H1 (cell line): Measurements from ENCODE around the gene KSR2.

Source experiments
- CHD2 ChIP-seq: IDR thresholded peaks from 2 replicates; pipeline ENCODE4 v1.6.1; 2012; ENCODE audit warnings: low read length, improper control_type of control experiment
- EP300 ChIP-seq, 2 experiments: IDR thresholded peaks; 1 replicate in 1 of 2; 2 replicates in 1 of 2; pipeline ENCODE4 v1.6.1; 2011 to 2012; ENCODE audit warnings: low read depth in 2 of 2, low read length in 2 of 2, mild to moderate bottlenecking in 2 of 2, borderline replicate concordance in 1 of 2, inconsistent platforms in 1 of 2, moderate library complexity in 1 of 2
- EZH2 ChIP-seq: fragments of 200-600 bp; sonication (generic); IDR thresholded peaks from 2 replicates; pipeline ENCODE4 v1.7.1; 2012; ENCODE audit warnings: low read depth, mild to moderate bottlenecking, moderate library complexity, low read length, inconsistent platforms; ENCODE audit not compliant: severe bottlenecking
- GABPA ChIP-seq: IDR thresholded peaks from 2 replicates; pipeline ENCODE4 v1.6.1; 2011; ENCODE audit warnings: mild to moderate bottlenecking, low read length, moderate library complexity, borderline replicate concordance; ENCODE audit not compliant: insufficient read depth
- JUN ChIP-seq: IDR thresholded peaks from 2 replicates; pipeline ENCODE4 v1.6.1; 2011; ENCODE audit warnings: low read depth, mild to moderate bottlenecking, improper control_type of control experiment, low read length
- KDM4A ChIP-seq: IDR thresholded peaks from one replicate; pipeline ENCODE4 v1.7.1; 2012; ENCODE audit warnings: low read depth, mild to moderate bottlenecking, moderate library complexity, low read length, inconsistent platforms; ENCODE audit not compliant: severe bottlenecking
- POLR2A ChIP-seq, 2 experiments: IDR thresholded peaks; 1 replicate in 1 of 2; 2 replicates in 1 of 2; pipeline ENCODE4 v1.6.1; 2011; ENCODE audit warnings: low read depth in 2 of 2, low read length in 2 of 2, mild to moderate bottlenecking in 2 of 2; ENCODE audit errors: control extremely low read depth in 1 of 2
- POLR2AphosphoS5 ChIP-seq: IDR thresholded peaks from 2 replicates; pipeline ENCODE4 v1.6.1; 2011; ENCODE audit warnings: low read depth, low read length
- RAD21 ChIP-seq, 2 experiments: IDR thresholded peaks in 1 of 2; conservative IDR thresholded peaks in 1 of 2; 2 replicates each; pipeline ENCODE4 v1.6.1; 2011; ENCODE audit warnings: low read depth in 2 of 2, low read length in 2 of 2, improper control_type of control experiment in 1 of 2, inconsistent platforms in 1 of 2, mild to moderate bottlenecking in 1 of 2, moderate library complexity in 1 of 2
- SP1 ChIP-seq: IDR thresholded peaks from 2 replicates; pipeline ENCODE4 v1.6.1; 2011; ENCODE audit warnings: low read depth, low read length
- TF ChIP-seq, protein P1 (sequence below): IDR thresholded peaks from 2 replicates; pipeline ENCODE4 v1.6.1; 2012; ENCODE audit warnings: inconsistent platforms
- TF ChIP-seq, protein P2 (sequence below): IDR thresholded peaks from 2 replicates; pipeline ENCODE4 v1.6.1; 2012; ENCODE audit warnings: low read length, inconsistent platforms
- TF ChIP-seq, protein P3 (sequence below), 3 experiments: IDR thresholded peaks; 1 replicate in 2 of 3; 2 replicates in 1 of 3; pipeline versions ENCODE4 v1.5.1 to v1.6.1; 2011; ENCODE audit warnings: low read length in 3 of 3, mild to moderate bottlenecking in 3 of 3, inconsistent platforms in 2 of 3, low read depth in 1 of 3, moderate library complexity in 1 of 3; ENCODE audit not compliant: insufficient read depth in 1 of 3; ENCODE audit errors: control extremely low read depth in 1 of 3
- TF ChIP-seq, protein P4 (sequence below): IDR thresholded peaks from 2 replicates; pipeline ENCODE4 v1.6.1; 2011; ENCODE audit warnings: low read depth, mild to moderate bottlenecking, low read length; ENCODE audit not compliant: insufficient read depth

DNA sequence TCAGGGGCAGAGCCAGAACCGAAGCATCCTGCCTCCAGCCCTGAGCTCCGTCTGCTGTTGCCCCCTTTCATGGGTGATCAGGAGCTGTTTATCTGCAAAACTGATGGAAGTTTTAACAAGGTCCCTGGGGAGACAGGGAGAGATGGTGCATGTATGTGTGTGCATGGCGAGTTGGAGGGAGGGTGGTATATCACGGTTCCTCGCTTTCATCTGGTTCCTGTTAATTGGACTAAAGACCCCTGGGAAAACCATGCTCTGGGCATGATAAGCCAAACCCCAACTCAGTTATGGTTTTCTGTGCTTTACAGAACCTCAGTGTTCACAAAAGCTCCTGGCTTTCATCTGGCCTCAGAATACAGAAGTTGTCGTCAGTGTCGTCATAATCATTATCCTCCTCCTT is 133.6 kb downstream of the KSR2 start:
- TF ChIP-seq JUN (no peak), EZH2 (no peak), POLR2A (IDR thresholded peaks at IDR 0.05; ENCODE audit: control extremely low read depth in 1 of 2, low read depth in 2 of 2, low read length in 2 of 2) (no peak), RAD21 (IDR thresholded peaks at IDR 0.05 in 1 of 2, conservative IDR thresholded peaks at IDR 0.05 in 1 of 2; ENCODE audit: low read depth in 2 of 2, low read length in 2 of 2) (no peak), POLR2AphosphoS5 (no peak), EP300 (IDR thresholded peaks at IDR 0.05; ENCODE audit: borderline replicate concordance in 1 of 2, low read depth in 2 of 2, low read length in 2 of 2) (no peak), CHD2 (no peak), SP1 (no peak), KDM4A (no peak), GABPA (no peak)
- TF ChIP-seq, protein P1, sequence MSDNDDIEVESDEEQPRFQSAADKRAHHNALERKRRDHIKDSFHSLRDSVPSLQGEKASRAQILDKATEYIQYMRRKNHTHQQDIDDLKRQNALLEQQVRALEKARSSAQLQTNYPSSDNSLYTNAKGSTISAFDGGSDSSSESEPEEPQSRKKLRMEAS: no peak
- TF ChIP-seq, protein P2, sequence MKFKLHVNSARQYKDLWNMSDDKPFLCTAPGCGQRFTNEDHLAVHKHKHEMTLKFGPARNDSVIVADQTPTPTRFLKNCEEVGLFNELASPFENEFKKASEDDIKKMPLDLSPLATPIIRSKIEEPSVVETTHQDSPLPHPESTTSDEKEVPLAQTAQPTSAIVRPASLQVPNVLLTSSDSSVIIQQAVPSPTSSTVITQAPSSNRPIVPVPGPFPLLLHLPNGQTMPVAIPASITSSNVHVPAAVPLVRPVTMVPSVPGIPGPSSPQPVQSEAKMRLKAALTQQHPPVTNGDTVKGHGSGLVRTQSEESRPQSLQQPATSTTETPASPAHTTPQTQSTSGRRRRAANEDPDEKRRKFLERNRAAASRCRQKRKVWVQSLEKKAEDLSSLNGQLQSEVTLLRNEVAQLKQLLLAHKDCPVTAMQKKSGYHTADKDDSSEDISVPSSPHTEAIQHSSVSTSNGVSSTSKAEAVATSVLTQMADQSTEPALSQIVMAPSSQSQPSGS: no peak
- TF ChIP-seq, protein P3, sequence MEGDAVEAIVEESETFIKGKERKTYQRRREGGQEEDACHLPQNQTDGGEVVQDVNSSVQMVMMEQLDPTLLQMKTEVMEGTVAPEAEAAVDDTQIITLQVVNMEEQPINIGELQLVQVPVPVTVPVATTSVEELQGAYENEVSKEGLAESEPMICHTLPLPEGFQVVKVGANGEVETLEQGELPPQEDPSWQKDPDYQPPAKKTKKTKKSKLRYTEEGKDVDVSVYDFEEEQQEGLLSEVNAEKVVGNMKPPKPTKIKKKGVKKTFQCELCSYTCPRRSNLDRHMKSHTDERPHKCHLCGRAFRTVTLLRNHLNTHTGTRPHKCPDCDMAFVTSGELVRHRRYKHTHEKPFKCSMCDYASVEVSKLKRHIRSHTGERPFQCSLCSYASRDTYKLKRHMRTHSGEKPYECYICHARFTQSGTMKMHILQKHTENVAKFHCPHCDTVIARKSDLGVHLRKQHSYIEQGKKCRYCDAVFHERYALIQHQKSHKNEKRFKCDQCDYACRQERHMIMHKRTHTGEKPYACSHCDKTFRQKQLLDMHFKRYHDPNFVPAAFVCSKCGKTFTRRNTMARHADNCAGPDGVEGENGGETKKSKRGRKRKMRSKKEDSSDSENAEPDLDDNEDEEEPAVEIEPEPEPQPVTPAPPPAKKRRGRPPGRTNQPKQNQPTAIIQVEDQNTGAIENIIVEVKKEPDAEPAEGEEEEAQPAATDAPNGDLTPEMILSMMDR (IDR thresholded peaks at IDR 0.05; ENCODE audit: control extremely low read depth in 1 of 3, insufficient read depth in 1 of 3, low read depth in 1 of 3, low read length in 3 of 3): no peak
- TF ChIP-seq, protein P4, sequence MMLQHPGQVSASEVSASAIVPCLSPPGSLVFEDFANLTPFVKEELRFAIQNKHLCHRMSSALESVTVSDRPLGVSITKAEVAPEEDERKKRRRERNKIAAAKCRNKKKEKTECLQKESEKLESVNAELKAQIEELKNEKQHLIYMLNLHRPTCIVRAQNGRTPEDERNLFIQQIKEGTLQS: no peak
